BLaER1 (cell line): ENCODE measurements around the gene SLC19A1.
A peak's percentile ranks its signal among the peaks of the same experiment; 100 is the strongest.

ENCODE experiments used
- H3K27ac ChIP-seq: shearing (Covaris generic); formaldehyde crosslinking; 2 replicates; pipeline ENCODE4 v1.8.1; 2022
- H3K27me3 ChIP-seq: shearing (Covaris generic); formaldehyde crosslinking; 2 replicates; pipeline ENCODE4 v1.8.1; 2022
- H3K36me3 ChIP-seq: shearing (Covaris generic); formaldehyde crosslinking; 2 replicates; pipeline ENCODE4 v1.8.1; 2022
- H3K4me1 ChIP-seq: shearing (Covaris generic); formaldehyde crosslinking; 2 replicates; pipeline ENCODE4 v1.8.1; 2022
- H3K4me2 ChIP-seq: shearing (Covaris generic); formaldehyde crosslinking; 2 replicates; pipeline ENCODE4 v1.8.1; 2022
- H3K4me3 ChIP-seq: shearing (Covaris generic); formaldehyde crosslinking; 2 replicates; pipeline ENCODE4 v1.8.1; 2022
- H3K9ac ChIP-seq: shearing (Covaris generic); formaldehyde crosslinking; 2 replicates; pipeline ENCODE4 v1.8.1; 2022
- H3K9me3 ChIP-seq: shearing (Covaris generic); formaldehyde crosslinking; 2 replicates; pipeline ENCODE4 v1.8.1; 2022
- H4K20me1 ChIP-seq: shearing (Covaris generic); formaldehyde crosslinking; 2 replicates; pipeline ENCODE4 v1.8.1; 2022
- Cebpa-rat ChIP-seq: shearing (Covaris generic); IDR thresholded peaks from 2 replicates; pipeline ENCODE4 v1.8.1; 2022

SLC19A1 gene

DNA sequence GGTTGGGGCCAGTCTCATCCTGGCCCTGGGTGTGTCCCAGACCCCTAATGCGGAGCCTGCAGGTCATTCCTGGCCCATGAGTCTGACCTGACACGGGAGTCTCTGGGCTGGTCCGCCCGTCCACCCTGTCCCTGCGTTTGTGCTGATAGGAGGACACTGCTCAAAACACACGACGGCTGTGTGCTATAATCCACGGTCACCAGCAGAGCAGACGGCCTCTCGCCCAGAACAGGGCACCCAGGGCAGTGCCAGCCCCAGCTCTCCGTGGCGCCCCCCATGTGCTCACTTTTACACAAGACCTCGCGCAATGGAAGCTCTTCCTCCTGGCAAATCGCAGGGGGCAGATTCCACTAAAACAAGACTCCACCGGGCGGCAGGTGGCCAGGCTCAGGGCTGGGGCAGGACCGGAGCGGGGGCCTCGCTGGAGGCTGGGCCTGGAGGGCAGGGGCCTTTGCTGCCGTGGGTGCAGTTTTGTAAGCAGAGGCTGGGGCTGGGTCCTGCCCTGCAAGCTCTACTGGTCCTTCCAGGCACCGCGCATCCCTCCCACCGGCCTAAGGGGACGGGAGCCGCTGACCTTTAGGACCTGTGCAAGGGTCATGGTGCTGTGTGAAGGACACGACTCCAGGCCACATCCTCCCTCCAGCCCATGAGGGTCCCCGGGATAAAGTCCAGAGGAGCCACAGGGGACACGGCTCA lies 10.6 kb upstream of the SLC19A1 start:
- Histone ChIP-seq H3K36me3 (no peaks in the 10 kb centered on the region), H3K9ac (no peak overlapping the region; the same call in 1 of the 2 replicates), H3K27ac (peak overlapping the region; percentile 74), H3K9me3 (no peaks in the 10 kb centered on the region), H3K4me1 (peaks cover 62% of the 10 kb centered on the region), H3K4me2 (peak overlapping the region; percentile 96), H4K20me1 (no peaks in the 10 kb centered on the region), H3K27me3 (no peaks in the 10 kb centered on the region), H3K4me3 (no peak overlapping the region)
- TF ChIP-seq Cebpa-rat, result no peak

DNA sequence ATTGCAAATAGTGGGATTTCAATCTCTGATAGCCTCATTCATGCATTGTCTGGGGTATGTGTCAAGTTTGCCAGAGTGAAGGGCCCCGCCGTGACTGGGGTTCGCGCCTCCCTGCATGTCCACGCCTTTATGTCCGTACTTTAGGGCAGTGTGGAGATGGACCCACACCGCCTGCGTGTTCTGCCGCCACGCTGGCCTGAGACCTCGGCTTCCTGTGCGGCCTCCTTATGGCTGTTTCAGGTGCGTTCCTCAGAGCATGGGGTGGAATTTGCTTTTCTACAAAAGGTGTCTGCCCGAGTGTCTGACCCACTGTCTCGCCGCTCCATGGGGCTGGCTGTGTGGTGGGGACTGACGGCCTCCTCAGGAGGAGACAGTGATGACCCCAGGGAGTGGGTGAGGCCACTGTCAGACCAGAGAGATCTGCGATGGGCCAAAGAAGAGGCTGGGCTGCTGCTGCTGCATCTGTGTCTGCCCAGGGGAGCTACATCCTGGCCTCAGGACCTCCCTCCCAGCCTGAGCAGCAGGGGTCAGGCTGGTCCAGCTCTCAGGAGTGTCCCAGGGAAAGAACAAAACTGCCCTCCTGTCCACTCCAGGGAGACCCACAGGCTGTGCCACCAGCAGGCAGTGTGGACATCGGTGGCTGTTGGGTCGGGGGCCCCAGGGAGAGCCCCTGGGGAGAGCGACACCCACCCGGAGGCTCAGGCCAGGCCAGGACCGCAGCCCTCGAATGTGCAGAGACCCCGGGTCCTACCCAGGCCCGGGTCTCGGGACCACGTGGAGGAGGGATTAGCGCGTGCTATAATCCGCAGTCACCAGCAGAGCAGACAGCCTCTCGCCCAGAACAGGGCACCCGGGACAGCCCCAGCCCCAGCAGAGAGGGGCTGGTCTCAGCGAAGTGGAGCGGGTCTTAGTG lies 9.8 kb upstream of the SLC19A1 start:
- Histone ChIP-seq H3K9me3 (no peaks in the 10 kb centered on the region), H3K36me3 (no peaks in the 10 kb centered on the region), H4K20me1 (no peaks in the 10 kb centered on the region), H3K27me3 (no peaks in the 10 kb centered on the region), H3K4me3 (no peak overlapping the region; the same call in 1 of the 2 replicates), H3K27ac (peak overlapping the region; percentile 74), H3K9ac (peak overlapping the region; percentile 50; the same call in 1 of the 2 replicates), H3K4me2 (peak overlapping the region; percentile 96), H3K4me1 (peaks cover 56% of the 10 kb centered on the region)
- TF ChIP-seq Cebpa-rat, result no peak

DNA sequence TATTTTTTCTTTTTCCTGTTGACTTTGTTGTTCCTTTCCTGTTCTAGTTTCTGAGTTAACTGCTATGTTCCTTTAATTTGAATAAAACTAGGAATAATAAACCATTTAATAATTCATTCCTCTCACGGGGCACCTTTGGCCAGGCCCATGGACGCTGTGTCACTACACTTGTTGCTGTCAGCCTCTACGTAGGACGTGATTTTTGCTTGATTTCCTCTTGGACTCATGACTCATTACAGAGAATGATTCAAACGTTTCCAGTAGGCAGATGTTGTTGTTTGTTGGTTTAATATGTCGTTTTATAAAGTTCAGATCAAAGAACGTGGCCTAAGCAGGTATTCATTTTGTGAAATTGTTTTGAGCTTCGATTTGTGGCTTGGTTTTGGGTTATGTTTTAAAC lies 9.1 kb upstream of the SLC19A1 start:
- no peak for TF ChIP-seq Cebpa-rat
- Histone ChIP-seq H3K36me3 (no peaks in the 10 kb centered on the region), H3K4me3 (peak overlapping the region; percentile 34; the same call in 1 of the 2 replicates), H3K27ac (peak overlapping the region; percentile 74), H3K9me3 (no peaks in the 10 kb centered on the region), H3K9ac (peak overlapping the region; percentile 50; the same call in 1 of the 2 replicates), H3K4me2 (peak overlapping the region; percentile 96), H3K27me3 (no peaks in the 10 kb centered on the region), H4K20me1 (no peaks in the 10 kb centered on the region), H3K4me1 (peaks cover 49% of the 10 kb centered on the region)

DNA sequence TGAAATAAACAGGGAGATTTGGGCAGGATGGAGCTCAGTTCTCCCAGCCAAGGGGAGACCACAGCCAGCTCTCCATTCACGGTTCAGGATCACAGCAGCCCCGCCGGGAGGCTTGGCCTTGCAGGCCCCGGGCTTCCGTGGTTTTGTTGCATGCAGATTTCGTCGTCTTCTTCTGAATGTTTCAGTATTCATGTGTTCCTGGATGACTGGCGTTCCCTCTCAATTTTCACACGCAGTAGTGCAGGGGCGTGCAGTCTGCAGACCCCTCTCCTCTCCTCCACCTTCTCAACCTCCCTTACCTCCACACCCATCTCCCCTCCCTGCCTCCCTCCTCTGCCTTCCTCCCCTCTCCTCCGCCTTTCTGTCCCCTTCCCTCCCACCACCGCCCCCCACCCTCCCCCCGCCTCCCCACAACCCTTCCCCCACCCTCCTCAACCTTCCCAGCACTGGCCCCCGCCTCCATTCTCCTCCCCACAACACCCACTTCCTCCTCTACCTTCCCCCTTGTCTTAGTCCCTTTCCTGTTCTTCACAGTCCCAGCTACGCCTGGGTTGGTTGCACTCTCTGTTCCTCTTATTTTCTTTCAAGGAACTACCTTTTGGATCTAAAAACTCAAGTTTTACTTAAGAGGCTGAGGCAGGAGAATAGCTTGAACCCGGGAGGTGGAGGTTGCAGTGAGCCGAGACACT lies 8.4 kb upstream of the SLC19A1 start:
- Histone ChIP-seq H4K20me1 (no peaks in the 10 kb centered on the region), H3K4me3 (peak overlapping the region; percentile 58), H3K4me1 (peaks cover 42% of the 10 kb centered on the region), H3K9ac (peak overlapping the region; percentile 64), H3K4me2 (peak overlapping the region; percentile 96), H3K36me3 (no peaks in the 10 kb centered on the region), H3K27ac (peak overlapping the region; percentile 74), H3K27me3 (no peaks in the 10 kb centered on the region), H3K9me3 (no peaks in the 10 kb centered on the region)
- no peak for TF ChIP-seq Cebpa-rat

DNA sequence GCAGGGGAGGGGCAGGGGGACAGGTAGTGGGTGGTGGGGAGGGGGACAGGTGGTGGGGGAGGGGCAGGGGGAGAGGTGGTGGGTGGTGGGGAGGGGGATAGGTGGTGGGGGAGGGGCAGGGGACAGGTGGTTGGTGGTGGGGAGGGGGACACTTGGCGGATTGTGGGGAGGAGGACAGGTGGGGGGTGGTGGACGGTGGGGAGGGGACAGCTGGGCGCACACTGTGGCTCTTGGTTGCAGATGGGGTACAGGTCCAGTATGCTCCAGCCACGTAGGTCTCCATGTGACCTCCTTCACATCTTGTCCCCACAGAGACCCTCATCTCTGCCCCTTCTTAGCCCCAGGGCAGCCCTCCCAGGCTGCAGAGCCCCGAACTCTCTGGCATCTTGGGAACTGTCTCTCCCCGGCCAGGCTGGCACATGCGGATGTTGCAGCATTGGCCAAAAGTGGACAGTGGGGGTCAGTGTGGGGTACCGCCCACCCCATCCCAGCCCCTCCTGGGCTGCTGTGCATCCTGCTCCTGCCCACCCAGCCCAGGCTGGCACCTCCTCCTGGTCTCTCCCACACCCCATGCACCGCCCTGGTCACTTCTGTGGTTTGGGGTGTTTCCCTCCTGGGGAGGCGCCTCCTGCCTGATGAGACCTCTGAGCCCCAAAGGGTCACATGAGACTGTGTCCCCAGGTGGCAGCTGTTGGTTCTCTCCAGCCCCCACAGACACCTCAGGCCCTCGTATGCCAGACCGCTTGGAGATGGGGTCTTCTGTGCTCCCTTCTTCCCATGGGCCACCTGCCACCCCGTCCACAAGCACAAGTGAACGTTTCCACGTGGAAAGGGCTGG lies 7.6 kb upstream of the SLC19A1 start:
- H3K9ac ChIP-seq, result peak overlapping the region; percentile 64
- peak overlapping the region; percentile 96 for H3K4me2 ChIP-seq
- H3K9me3 ChIP-seq, result no peaks in the 10 kb centered on the region
- H3K27me3 ChIP-seq, result no peaks in the 10 kb centered on the region
- no peaks in the 10 kb centered on the region for H4K20me1 ChIP-seq
- H3K4me3 ChIP-seq, result peak overlapping the region; percentile 58
- peaks cover 40% of the 10 kb centered on the region for H3K4me1 ChIP-seq
- no peak for TF ChIP-seq Cebpa-rat
- no peaks in the 10 kb centered on the region for H3K36me3 ChIP-seq
- H3K27ac ChIP-seq, result peak overlapping the region; percentile 72

DNA sequence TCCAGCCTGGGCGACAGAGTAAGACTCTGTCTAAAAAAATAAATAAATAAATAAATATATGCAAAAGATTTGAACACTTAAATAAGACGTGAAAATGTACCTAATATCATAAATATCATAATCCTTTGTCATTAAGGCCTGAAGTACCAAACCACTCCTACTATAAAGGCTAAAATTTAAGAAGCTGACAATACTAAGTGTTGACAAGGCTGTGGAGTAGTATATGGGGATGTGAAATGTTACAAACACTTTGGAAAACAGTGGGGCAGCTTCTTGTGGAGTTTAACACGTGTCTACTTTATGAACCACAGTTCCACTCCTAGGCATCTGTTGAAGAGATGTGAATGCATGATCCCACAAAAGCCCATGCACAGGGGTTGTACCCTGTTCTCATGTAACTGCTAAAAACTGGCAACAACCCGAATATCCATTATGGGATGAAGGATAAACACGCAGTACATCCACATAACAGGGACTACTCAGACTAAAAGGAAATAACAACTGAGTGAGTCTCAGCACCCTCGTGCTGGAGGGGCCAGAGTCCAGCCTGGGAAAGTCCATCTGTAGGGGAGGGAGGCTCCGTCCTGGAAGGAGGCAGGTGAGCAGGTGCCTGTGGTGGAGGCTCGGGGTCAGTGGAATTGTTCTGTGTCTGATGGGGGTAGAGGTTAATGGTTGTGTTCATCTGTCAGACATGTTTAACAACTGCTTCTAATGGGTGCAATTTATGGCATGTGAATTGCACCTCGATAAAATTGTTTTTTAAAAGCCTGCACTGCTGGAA lies 6.7 kb upstream of the SLC19A1 start:
- Histone ChIP-seq H3K4me1 (peaks cover 48% of the 10 kb centered on the region), H3K4me3 (no peak overlapping the region), H3K4me2 (peak overlapping the region; percentile 33; the same call in 1 of the 2 replicates), H3K9me3 (no peaks in the 10 kb centered on the region), H3K27ac (no peak overlapping the region), H4K20me1 (no peaks in the 10 kb centered on the region), H3K27me3 (no peaks in the 10 kb centered on the region), H3K9ac (no peak overlapping the region), H3K36me3 (no peaks in the 10 kb centered on the region)
- no peak for TF ChIP-seq Cebpa-rat

DNA sequence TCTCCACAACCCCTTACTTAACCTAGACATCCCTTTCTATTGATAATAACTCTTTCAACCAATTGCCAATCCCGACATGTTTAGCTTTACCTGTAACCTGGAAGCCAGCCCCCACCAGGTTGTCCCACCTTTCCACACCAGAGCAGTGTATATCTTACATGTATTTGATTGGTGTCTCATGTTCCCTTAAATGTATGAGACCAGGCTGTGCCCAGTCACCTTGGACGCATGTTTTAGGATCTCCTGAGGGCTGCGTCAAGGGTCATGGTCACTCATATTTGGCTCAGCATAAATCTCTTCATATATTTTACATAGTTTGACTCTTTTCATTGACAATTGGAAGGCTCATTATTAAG lies 5.3 kb upstream of the SLC19A1 start:
- Histone ChIP-seq H3K9ac (no peak overlapping the region), H3K36me3 (no peaks in the 10 kb centered on the region), H3K27me3 (no peaks in the 10 kb centered on the region), H3K4me2 (no peak overlapping the region), H3K4me1 (peaks cover 52% of the 10 kb centered on the region), H4K20me1 (no peaks in the 10 kb centered on the region), H3K9me3 (no peaks in the 10 kb centered on the region), H3K27ac (no peak overlapping the region), H3K4me3 (no peak overlapping the region)
- no peak for TF ChIP-seq Cebpa-rat

DNA sequence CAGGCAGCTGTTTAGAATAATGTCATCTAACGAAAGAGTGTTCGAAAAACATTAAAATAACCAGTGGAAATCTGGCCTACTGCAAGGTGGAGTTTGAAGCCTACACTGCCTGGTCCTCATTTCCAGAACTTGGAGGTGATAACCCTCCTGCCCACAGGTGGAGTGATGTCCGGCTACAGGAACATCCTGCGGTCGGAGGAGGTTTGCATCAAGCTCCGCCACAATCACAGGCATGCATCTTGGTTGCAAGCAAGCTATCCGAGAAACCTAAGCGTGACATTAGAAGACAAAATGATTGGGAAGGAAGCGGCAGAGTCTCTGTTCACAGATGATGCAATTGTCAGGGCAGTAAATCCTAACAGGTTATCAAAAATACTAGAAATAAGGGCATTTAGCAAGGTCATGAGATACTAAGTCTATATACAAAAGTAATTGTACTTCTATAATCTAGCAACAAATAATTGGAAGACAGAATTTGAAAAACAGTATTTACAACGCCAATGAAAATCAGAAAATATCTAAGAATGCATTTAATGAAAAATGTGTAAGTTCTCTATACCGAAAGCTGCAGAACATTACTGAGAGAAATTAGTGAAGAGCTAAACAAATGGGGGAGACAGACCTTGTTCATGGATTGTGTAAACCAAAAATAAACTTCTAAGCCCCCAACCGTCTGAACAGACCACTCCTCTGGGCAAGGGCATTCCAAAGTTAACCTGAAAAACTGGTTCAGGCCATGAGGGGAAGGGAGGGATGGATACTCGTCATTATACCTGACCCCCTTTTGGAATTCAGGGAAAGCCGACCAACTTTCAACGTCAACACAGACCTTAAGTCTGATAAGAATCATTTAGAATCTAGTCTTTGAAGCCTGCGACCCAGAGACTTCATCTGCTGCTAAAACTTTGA lies 4.7 kb upstream of the SLC19A1 start:
- H3K27me3 ChIP-seq, result no peaks in the 10 kb centered on the region
- no peak overlapping the region for H3K4me3 ChIP-seq
- H3K9ac ChIP-seq, result no peak overlapping the region
- H3K4me1 ChIP-seq, result peaks cover 46% of the 10 kb centered on the region
- no peaks in the 10 kb centered on the region for H3K36me3 ChIP-seq
- TF ChIP-seq Cebpa-rat, result no peak
- no peak overlapping the region for H3K27ac ChIP-seq
- no peaks in the 10 kb centered on the region for H4K20me1 ChIP-seq
- no peaks in the 10 kb centered on the region for H3K9me3 ChIP-seq
- no peak overlapping the region for H3K4me2 ChIP-seq
